NCI-H82 (cell line): Measurements from ENCODE around the gene GLT1D1.

ENCODE experiments used
- DNase-seq: peaks from one replicate; lab custom pipeline; 2025; lab: John Stamatoyannopoulos, UW

Gene GLT1D1

DNA sequence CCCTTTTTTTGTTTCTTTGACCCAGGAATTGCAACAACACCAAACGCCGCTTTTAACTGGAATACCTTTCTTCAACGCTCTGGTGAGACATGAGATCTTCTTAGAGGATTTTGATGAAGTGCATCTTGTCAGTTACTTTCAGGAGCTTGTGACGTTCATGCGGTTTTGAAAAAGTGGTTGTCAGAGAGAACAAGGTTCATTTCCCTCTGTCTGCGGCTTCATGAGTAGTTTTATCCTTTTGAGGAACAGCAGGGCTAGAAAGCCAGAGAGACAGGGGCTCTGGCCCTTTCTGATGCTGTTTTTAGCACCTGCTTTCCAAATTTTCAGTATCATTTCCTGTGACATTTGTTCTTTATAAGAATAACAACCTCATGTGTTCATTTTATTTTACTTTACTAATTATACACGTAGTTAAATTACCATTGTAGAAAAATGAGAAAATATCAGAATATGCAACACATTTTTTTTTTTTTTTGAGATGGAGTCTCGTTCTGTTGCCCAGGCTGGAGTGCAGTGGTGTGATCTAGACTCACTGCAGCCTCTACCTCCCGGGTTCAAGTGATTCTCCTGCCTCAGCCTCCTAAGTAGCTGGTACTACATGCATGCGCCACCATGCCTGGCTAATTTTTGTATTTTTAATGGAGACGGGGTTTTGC is 61.8 kb downstream of the GLT1D1 start:
- DNase-seq, result no peak

GRCh38 chr12:128916425-128916824 is 63.1 kb downstream of the GLT1D1 start:
- DNase-seq, result no peak

DNA sequence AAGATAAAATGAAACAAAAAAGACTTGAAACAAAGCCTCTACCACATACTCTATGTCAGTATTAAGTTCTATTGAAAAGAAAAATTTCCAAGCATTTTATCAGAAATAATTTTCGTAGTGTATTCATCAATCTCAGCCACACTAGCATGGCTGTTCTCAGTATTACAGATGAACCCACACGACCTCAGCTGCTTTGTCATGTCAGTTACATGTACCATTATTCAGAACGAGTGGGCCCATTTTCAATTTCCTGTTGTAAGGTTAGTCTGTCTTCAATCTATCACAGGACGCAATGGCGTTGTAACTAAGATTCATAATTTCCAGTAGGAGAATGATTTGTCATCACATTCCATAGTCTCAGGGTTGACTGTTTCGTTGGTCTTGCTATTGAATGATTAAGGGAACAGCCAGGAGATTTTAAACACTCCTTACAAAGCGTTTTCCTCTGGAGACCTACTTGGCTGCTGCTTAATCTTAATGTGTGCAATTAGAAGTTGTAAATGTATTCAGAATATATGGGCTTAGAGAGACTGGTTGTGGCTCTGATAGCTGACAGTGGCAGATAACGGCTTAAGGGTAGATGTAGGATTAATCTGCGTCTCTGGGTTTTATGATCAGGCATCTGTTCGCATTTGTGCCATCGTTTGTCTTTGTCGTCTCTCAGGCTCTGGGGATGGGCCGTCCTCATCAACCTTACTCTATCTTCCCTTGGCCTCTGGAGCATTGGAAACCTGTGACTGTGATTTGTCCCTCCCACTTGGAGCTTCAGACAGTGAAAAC is 65.4 kb downstream of the GLT1D1 start:
- peak; percentile 98 for DNase-seq

DNA sequence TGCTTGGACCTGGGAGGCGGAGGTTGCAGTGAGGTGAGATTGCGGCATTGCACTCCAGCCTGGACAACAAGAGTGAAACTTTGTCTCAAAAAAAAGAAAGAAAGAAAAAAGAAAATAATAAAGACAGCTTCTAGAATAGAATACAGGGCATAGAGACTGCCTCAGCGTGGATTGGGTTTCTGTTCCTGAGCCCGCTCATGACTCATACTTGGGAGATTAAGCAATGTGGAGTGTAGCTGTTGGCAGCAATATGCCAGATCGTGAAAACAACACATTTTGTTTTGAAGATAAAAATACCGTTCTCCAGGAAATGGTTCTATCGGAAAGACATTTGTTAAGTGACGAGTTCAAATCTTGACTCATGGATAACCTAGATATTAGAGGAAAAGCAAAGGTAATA is 67.2 kb downstream of the GLT1D1 start:
- DNase-seq, result peak; percentile 12

GRCh38 chr12:128928361-128928760 is 75.1 kb downstream of the GLT1D1 start:
- no peak for DNase-seq

- no peak for DNase-seq
These were observed 75.8 kb downstream of the GLT1D1 start for GRCh38 chr12:128929057-128929456.

DNA sequence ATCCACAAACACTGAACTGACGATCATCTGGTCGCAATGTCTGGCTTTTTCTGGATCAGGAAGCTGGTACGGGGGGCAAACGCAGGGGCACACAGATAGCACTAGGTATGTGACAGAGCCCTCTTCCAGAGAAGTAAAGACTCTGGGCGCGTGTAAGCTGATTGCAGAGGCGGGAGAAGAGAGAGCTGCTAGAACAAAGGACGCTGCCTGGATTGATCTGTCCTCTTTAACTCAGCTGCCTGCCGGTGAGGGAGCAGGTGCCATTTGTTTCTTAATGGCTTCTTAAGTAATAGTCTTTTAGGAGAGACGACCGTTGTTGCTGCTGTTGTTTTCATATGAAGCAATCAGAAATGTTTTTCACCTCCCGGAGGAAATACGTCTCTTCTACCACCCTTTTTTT is 77.3 kb downstream of the GLT1D1 start:
- DNase-seq, result peak; percentile 82

- DNase-seq, result no peak
These were observed 79.2 kb downstream of the GLT1D1 start for GRCh38 chr12:128932521-128932920.

- no peak for DNase-seq
These were observed 79.8 kb downstream of the GLT1D1 start for GRCh38 chr12:128933039-128933438.

DNA sequence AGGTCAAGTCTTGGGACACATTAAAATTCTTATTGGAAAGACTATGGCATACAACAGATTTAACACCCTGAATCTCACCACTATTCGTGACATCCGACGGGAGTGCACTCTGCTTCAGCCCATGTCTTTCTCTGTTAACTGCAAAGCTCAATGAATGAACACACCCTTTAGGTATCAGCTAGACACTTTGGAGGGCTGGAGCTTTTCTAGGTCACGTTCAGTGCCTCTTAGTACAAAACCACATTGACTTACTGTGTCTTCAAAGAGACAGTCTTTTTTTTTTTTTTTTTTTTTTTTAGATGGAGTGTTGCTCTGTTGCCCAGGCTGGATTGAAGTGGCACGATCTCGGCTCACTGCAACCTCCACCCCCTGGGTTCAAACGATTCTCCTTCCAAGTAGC is 80.6 kb downstream of the GLT1D1 start:
- no peak for DNase-seq

- DNase-seq, result no peak
These were observed 85.6 kb downstream of the GLT1D1 start for GRCh38 chr12:128938886-128939285.

DNA sequence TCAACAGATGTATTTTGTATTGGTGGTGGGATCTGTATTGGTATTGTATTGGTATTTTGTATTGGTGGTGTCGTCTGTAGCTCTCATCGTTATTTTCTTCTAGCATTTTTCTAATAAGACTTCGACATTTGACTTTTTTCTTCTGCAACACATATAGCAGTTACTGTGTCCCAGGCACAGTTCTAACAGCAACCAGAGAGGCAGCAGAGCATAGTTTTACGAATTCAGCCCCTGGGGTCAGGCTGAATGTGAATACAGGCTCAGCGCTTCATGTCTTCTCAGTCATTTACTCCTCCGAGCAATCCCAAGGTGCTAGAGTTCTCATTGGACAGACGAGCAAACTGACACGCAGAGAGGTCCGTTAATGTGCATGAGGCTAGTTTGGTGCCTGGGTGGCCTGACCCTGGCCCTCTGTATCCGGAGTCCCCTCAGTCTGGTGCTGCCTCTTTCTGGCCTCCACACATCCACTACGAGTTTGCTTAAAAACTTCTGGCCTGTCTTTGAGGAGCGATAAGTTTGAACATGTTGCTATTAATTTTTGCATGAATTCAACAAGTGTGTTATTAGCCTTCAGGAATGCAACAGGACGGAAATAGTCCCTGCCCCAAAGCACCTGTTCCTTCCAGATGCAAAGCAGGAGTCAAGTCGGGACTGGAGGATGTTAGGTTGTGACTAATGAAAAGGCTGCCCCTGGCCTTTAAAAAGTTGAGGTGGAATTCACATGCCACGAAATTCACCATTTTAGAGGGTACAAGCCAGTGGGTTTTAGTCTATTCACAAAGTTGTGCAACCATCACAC is 87.0 kb downstream of the GLT1D1 start:
- no peak for DNase-seq

DNA sequence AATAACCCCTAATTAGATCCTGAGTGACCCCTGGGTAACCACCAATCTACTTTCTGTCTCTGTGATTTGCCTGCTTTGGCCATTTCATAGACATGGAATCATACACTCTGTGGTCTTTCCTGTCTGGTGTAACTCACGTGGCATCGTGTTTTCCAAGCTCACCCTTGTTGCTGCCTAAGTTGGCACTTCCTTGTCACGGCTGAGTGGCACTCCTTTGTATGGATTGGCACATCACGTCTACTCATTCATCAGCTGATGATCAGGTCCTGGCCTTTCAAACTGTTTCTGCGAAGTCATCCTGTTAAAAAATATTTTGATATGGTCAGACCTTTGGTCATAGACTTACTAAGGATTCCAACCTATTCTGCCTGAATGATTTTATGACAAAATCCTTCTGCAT is 87.7 kb downstream of the GLT1D1 start:
- no peak for DNase-seq

GRCh38 chr12:128942960-128943477 is 89.7 kb downstream of the GLT1D1 start:
- DNase-seq, result no peak

GRCh38 chr12:128944956-128945355 is 91.7 kb downstream of the GLT1D1 start:
- DNase-seq, result no peak

- no peak for DNase-seq
These were observed 93.9 kb downstream of the GLT1D1 start for GRCh38 chr12:128947209-128947608.

- no peak for DNase-seq
These were observed 95.8 kb downstream of the GLT1D1 start for GRCh38 chr12:128949086-128949485.

- peak; percentile 12 for DNase-seq
These were observed 98.2 kb downstream of the GLT1D1 start for GRCh38 chr12:128951448-128951847.

DNA sequence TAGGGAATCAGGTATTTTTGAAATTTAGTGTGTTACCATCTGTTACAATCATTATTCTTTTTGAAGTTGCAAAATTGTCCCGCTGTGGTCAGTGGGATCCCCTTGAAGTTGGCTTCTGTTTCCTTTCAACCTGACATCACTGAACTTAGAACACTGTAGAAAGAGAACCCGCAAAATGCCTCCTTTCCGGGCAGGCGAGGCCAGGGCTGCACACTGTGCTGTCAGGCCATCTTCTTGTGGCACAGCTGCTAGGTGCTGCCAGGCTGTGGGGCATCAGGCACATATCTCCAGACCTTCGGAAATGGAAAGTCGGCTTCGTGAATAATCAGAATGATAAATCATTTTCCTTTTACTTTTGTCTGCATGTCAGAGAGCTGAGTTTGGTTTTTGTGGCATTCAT is 103.5 kb downstream of the GLT1D1 start:
- DNase-seq, result no peak

DNA sequence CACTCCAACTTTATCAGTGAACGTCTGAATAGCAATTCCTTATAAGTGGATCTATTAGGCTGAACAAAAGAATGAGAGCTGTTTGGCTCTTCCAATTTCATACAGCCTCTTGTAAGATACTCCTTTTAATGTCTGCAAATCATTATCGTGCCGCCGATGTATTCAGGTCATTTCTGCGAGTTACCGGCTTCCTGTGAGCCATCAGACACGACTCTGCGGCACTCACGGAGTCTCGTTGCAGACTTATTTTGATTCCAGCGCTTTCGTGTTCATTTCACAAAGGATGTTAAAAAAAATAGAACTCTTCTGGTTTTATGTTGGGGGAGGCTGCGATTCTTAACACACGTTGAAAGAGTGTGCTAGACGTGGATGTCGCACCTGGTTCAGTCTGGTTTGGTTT is 106.6 kb downstream of the GLT1D1 start:
- DNase-seq, result no peak

- DNase-seq, result no peak
These were observed 108.1 kb downstream of the GLT1D1 start for GRCh38 chr12:128961308-128961902.

GRCh38 chr12:128961957-128962356 is 108.7 kb downstream of the GLT1D1 start:
- no peak for DNase-seq
